ENCODE results near the gene SCFD2. TPM values are rescaled to one million over a fixed set of nuclear protein-coding genes. Genes with fewer than 3 reads are reported as not detected.

Gene SCFD2
- 106 and 107 TPM in 2 replicates for total RNA-seq

DNA sequence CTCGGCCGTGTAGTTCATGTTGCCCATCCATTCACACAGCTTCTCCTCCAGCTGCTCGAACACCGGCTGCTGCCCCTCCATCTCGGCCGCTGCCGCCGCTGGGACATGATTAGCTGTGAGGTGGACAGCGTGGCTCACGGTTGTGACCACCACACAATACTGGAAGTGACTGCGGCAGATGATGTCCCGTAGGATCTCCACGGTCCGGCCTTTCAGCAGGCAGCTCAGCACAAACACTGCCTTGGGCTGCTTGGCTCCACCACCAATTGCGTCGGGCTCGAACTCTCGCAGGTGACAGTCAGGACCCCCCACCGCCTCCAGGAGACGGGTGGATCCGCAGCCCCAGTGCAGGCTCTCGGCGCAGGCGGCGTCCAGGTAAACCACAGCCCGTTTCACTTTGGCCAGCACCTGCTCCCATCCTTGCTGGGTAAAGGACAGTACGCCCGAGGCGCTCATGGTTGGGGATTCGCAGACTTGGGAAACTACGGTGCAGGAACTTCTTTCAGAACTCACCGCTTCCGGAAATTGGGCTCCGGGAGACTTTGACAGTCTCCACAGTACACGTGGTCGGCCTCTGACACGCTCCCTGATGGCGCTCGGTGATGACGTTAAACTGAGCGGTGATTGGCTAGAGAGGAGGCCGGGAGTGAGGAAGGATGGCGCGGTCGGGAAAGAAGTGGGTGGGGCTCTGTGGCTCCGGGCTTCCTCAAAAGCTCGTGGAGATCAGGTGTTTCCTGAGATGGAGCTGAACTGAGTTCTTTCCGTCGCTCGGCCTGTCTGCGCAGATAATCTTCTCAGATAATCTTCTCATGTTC, at the start of gene SCFD2:
Gene SCFD2 (minus strand): TSS at position 576 of the 815 bp plus-strand sequence.

DNA sequence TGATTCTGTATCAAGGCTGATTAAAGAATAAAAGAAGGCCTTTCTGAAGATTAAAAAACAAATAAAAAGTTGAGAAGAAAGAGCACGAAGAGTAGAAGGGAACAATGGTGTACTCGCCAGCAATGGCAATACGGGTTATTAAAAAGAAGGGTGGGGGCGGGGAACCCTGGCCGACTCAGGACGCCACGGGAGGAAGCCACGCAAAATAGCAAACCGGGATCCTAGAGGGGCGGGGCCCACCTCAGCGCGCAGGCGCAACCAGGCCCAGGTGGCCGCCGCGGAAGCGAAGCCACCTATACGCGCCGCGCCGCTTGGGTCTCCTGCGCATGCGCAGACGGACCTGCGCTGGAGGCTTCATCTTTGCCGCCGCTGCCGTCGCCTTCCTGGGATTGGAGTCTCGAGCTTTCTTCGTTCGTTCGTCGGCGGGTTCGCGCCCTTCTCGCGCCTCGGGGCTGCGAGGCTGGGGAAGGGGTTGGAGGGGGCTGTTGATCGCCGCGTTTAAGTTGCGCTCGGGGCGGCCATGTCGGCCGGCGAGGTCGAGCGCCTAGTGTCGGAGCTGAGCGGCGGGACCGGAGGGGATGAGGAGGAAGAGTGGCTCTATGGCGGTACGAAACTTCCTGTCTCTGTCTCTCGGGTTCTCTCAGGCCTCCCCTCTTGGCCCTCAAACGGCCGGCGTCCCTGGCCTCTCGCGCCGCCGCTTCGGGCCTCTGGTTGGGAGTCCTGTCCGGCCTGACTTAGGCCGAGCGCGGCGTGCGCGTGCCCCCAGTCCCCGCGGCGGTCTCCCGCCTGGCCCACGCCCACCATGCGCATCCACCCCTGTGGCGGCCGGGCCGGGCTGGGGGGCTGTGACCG, 11.7 kb upstream of the SCFD2 start, which contains the start of gene FIP1L1:
Gene FIP1L1 (plus strand): TSS at position 323 of the 852 bp plus-strand sequence. CDS start 198 bp downstream, at position 521.

DNA sequence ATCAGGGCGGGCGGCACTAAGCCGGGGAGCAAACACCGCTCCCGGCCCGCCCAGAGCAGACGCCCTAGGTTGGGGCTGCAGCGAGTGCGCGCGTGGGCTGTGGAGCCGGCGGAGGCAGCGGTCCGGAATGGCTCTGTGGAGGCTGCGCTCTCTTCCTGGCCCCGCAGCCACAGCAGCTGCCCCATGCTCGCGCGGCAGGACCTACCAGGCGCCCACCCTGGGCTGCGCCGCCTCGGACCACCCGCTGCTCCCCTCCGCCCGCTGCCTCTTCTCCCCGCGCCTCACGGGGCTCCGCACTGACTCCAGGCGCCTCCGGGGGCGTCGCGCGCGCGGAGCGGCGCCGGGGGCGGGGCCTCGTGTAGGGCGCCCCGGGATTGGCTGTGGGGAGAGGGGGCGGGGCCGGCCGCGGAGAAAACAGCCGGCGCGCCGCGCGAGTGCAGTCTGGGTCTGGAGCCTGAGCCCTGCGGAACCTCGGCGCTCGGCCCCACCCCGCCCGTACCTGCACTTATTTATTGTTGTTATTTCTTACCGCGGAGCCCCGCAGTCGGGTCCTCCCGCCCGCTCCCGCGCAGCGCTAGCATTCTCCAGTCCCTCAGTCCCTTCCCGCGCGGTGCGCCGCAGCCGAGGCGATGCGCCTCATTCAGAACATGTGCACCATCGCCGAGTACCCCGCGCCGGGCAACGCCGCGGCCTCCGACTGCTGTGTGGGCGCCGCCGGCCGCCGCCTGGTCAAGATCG, 503.8 kb downstream of the SCFD2 start, which contains the start of gene RASL11B:
Gene RASL11B (plus strand): TSS at position 439 of the 738 bp plus-strand sequence. CDS start 191 bp downstream, at position 630.

Other genes with a start within 250 kb of the SCFD2 start
- gene FIP1L1, start 11.6 kb upstream of the SCFD2 start, total RNA-seq, result 116 and 120 TPM in 2 replicates
- 16.6 and 34.5 TPM in 2 replicates for gene LNX1, start 225.4 kb upstream of the SCFD2 start, total RNA-seq